DND-41 (cell line): ENCODE data around the gene DENND5B.
"Not testable (repeated sequence)": the region's sequence is repeated elsewhere in the genome, so short reads cannot be mapped to it uniquely, and the experiment has no call there.

Experiments used
- ATAC-seq: fragments of 200-7000 bp; cut with Tn5 transposase; 3 replicates; pipeline ENCODE4 v1.9.1; 2021; ENCODE audit warnings: low read depth; ENCODE audit not compliant: insufficient read depth
- DNase-seq: peaks from one replicate; pipeline ENCODE4 v3.0.0-alpha.2; 2020
- H2AFZ ChIP-seq: 2 replicates; pipeline ENCODE4 v1.6.0; 2012; ENCODE audit warnings: low read depth, low read length
- H3K27ac ChIP-seq: 2 replicates; pipeline ENCODE4 v1.5.1; 2012; ENCODE audit warnings: low read length, inconsistent platforms
- H3K27me3 ChIP-seq: fragments of 200-600 bp; sonication (generic); 2 replicates; pipeline ENCODE4 v1.6.0; 2012; ENCODE audit warnings: low read length, mild to moderate bottlenecking, inconsistent platforms; ENCODE audit not compliant: insufficient read depth, poor library complexity
- H3K36me3 ChIP-seq: 2 replicates; pipeline ENCODE4 v1.5.1; 2012; ENCODE audit warnings: low read length, inconsistent platforms; ENCODE audit not compliant: insufficient read depth
- H3K4me1 ChIP-seq: 2 replicates; pipeline ENCODE4 v1.5.1; 2012; ENCODE audit warnings: mild to moderate bottlenecking, low read length; ENCODE audit not compliant: insufficient read depth
- H3K4me2 ChIP-seq: 2 replicates; pipeline ENCODE4 v1.6.0; 2012; ENCODE audit warnings: mild to moderate bottlenecking, moderate library complexity, low read length, inconsistent platforms; ENCODE audit not compliant: insufficient read depth
- H3K4me3 ChIP-seq, 2 experiments: fragments of 200-600 bp in 1 of 2; shearing (Covaris generic) in 1 of 2; 2 replicates each; pipeline ENCODE4 v1.5.1; 2012 to 2016; ENCODE audit warnings: inconsistent platforms in 2 of 2, low read length in 2 of 2, mild to moderate bottlenecking in 2 of 2, low read depth in 1 of 2, moderate library complexity in 1 of 2
- H3K79me2 ChIP-seq: 2 replicates; pipeline ENCODE4 v1.6.0; 2012; ENCODE audit warnings: low read length, inconsistent platforms; ENCODE audit not compliant: insufficient read depth
- H3K9ac ChIP-seq: 2 replicates; pipeline ENCODE4 v1.6.0; 2012; ENCODE audit warnings: low read depth, mild to moderate bottlenecking, inconsistent platforms, low read length, moderate library complexity
- H3K9me3 ChIP-seq: 2 replicates; pipeline ENCODE4 v1.5.1; 2012; ENCODE audit warnings: low read length, moderate library complexity, mild to moderate bottlenecking, inconsistent platforms; ENCODE audit not compliant: insufficient read depth, severe bottlenecking
- H4K20me1 ChIP-seq: 2 replicates; pipeline ENCODE4 v1.6.0; 2012; ENCODE audit warnings: low read length; ENCODE audit not compliant: insufficient read depth
- EZH2 ChIP-seq: IDR thresholded peaks from 3 replicates; pipeline ENCODE4 v1.6.1; 2012; ENCODE audit warnings: borderline replicate concordance, low read depth, mild to moderate bottlenecking, moderate library complexity, low read length, inconsistent platforms; ENCODE audit not compliant: severe bottlenecking
- TF ChIP-seq, protein P1 (sequence below): IDR thresholded peaks from 2 replicates; pipeline ENCODE4 v1.5.1; 2012; ENCODE audit warnings: borderline replicate concordance, low read length, moderate library complexity, mild to moderate bottlenecking; ENCODE audit not compliant: poor library complexity, severe bottlenecking; ENCODE audit errors: extremely low read depth

The DENND5B gene

DNA sequence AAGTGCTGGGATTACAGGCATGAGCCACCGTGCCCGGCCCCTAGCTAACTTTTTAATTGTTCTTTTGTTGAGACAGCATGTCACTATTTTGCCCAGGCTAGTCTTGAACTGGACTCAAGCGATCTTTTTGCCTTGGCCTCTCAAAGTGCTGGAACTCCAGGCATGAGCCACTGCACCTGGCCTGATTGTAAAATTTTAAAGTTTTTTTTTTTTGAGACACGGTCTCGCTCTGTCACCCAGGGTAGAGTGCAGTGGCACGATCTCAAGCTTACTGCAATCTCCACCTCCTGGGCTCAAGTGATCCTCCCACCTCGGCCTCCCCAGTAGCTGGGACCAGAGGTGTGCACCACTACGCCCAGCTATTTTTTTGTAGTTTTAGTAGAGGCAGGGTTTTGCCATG lies 185.9 kb downstream of the DENND5B start:
- H3K27ac ChIP-seq: no peak overlapping the region
- no peak overlapping the region for H3K4me2 ChIP-seq
- ATAC-seq: no peak

DNA sequence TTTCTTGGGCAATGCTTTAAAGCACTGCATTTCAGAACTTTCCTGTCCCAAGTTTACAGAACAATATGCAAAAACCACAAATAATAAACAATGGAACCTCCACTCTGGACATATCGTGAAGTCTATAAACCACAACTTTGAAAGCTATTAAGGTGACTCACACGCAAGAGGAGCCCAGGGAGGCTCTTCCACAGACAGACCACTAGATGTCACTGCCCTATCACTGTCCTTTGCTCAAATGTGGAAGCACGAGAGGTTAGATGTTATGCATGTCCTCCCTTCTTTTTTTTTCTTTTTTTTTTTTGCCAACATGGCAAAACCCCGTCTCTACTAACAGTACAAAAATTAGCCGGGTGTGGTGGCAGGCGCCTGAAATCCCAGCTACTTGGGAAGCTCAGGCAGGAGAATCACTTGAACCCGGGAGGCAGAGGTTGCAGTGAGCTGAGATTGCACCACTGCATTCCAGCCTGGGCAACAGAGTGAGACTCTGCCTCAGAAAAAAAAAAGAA lies 187.8 kb downstream of the DENND5B start:
- H3K9ac ChIP-seq, H3K4me1 ChIP-seq, H3K36me3 ChIP-seq, H3K79me2 ChIP-seq, H3K9me3 ChIP-seq, H3K27ac ChIP-seq, H4K20me1 ChIP-seq, H3K4me3 ChIP-seq, H3K4me2 ChIP-seq, H2AFZ ChIP-seq, H3K27me3 ChIP-seq: not testable (repeated sequence)
- ATAC-seq: peak; percentile 98
- TF ChIP-seq, protein P1, sequence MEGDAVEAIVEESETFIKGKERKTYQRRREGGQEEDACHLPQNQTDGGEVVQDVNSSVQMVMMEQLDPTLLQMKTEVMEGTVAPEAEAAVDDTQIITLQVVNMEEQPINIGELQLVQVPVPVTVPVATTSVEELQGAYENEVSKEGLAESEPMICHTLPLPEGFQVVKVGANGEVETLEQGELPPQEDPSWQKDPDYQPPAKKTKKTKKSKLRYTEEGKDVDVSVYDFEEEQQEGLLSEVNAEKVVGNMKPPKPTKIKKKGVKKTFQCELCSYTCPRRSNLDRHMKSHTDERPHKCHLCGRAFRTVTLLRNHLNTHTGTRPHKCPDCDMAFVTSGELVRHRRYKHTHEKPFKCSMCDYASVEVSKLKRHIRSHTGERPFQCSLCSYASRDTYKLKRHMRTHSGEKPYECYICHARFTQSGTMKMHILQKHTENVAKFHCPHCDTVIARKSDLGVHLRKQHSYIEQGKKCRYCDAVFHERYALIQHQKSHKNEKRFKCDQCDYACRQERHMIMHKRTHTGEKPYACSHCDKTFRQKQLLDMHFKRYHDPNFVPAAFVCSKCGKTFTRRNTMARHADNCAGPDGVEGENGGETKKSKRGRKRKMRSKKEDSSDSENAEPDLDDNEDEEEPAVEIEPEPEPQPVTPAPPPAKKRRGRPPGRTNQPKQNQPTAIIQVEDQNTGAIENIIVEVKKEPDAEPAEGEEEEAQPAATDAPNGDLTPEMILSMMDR: peak; percentile 92
- peak; percentile 70 for DNase-seq

More for the DNA sequence above, 185.9 kb downstream of the DENND5B start:
- Histone ChIP-seq H3K4me1 (no peaks in the 10 kb centered on the region), H3K4me3 (no peak overlapping the region), H4K20me1 (no peaks in the 10 kb centered on the region), H3K79me2 (no peaks in the 10 kb centered on the region), H3K9me3 (no peaks in the 10 kb centered on the region), H3K36me3 (no peaks in the 10 kb centered on the region), H2AFZ (no peak overlapping the region), H3K27me3 (peaks cover 5% of the 10 kb centered on the region), H3K9ac (no peak overlapping the region)
- no peak for DNase-seq
- TF ChIP-seq, protein P1: no peak
- no peak for TF ChIP-seq EZH2

DNA sequence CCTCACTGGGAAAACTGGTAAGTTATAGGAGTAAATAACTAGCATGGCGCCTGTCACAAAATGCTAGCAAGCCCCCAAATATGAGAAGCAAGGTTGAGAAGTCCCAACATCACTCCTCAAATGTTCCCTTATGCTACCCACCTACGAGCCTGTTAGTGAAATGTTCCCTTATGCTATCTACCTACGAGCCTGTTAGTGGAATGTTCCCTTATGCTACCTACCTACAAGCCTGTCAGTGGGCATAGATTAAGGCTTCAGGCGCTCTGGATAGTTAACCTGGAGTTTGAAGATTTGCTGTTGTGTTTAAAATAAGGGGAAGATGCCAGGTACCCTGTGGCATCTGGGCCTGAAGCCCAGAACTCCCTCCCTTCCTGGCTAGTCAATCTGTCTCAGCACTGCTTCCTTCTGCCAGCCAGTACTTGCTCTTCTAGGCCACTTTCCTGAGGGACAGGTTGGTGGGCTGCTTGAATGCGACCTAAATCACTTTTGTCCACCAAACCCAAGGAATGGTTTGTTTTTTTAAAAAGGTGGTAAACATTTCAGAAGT lies 197.9 kb downstream of the DENND5B start:
- H3K27me3 ChIP-seq: peaks cover 16% of the 10 kb centered on the region
- ATAC-seq (no peak), DNase-seq (no peak)
- no peaks in the 10 kb centered on the region for H3K9me3 ChIP-seq
- H3K4me1 ChIP-seq: no peaks in the 10 kb centered on the region
- no peaks in the 10 kb centered on the region for H4K20me1 ChIP-seq
- TF ChIP-seq, protein P1: no peak
- no peak overlapping the region for H3K27ac ChIP-seq
- H3K36me3 ChIP-seq: no peaks in the 10 kb centered on the region
- H2AFZ ChIP-seq: no peak overlapping the region
- H3K4me3 ChIP-seq: no peak overlapping the region
- no peak overlapping the region for H3K9ac ChIP-seq
- H3K4me2 ChIP-seq: no peak overlapping the region
- H3K79me2 ChIP-seq: no peaks in the 10 kb centered on the region

DNA sequence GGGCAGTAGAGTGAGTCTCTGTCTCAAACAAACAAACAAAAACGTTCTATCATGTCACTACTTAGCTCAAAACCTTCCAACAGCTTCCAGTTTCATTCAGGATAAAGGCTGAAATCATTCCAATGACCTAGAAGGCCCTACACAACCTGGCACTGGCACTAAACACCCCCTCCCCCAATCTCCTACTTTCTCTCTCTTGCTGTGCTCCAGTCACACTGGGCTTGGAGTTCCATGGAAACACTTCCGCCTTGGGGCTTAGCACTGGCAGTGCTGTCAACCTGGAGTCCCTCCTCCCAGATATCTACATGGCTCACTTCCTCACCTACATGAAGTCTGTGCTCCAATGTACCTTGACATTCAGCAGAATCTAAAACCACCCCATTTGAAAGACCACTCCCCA lies 199.9 kb downstream of the DENND5B start:
- no peak overlapping the region for H3K27ac ChIP-seq
- H3K4me3 ChIP-seq: no peak overlapping the region
- H3K4me2 ChIP-seq: no peak overlapping the region
- no peaks in the 10 kb centered on the region for H3K36me3 ChIP-seq
- no peak overlapping the region for H3K9ac ChIP-seq
- peaks cover 16% of the 10 kb centered on the region for H3K27me3 ChIP-seq
- DNase-seq: no peak
- H3K79me2 ChIP-seq: no peaks in the 10 kb centered on the region
- no peaks in the 10 kb centered on the region for H3K9me3 ChIP-seq
- TF ChIP-seq, protein P1: no peak
- no peak for TF ChIP-seq EZH2
- H3K4me1 ChIP-seq: no peaks in the 10 kb centered on the region
- no peak for ATAC-seq
- H2AFZ ChIP-seq: no peak overlapping the region
- H4K20me1 ChIP-seq: no peaks in the 10 kb centered on the region
